HS-27A (cell line): ENCODE data around the gene LGALS8.
"Not testable (repeated sequence)": the region's sequence is repeated elsewhere in the genome, so short reads cannot be mapped to it uniquely, and the experiment has no call there.

Source experiments
- DNase-seq: peaks from one replicate; pipeline ENCODE4 v3.0.0-alpha.2; 2012; ENCODE audit warnings: low read depth, missing footprints

LGALS8 gene

DNA sequence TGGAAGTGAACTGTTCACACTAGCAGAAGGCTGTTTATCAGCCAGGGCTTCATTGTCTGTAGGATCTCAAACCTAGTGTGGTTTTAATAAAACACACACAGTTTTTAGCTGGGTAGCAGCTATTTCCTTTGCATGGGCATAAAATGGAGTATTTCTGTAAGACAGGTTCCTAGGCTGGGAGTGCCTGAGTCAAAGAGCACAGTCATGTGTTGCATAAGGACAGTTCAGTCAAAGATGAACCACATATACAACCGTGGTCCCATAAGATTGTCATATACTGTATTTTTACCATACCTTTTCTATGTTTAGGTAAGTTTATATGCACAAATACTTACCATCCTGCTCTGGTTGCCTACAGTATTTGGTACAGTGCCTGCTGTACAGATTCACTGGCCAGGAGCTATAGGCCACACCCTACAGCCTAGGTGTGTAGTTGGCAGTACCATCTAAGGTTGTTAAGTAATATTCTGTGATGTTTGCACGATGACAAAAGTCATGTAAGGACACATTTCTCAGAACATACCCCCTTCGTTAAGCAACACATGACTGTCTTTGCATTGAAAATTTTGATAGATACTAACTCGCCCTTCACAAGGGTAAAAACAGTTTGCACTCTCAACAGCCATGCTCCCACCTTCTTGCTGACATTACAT lies 17.2 kb downstream of the LGALS8 start:
- no peak for DNase-seq

- DNase-seq = no peak
Measured at GRCh38 chr1:236541710-236542109, 17.9 kb downstream of the LGALS8 start.

DNA sequence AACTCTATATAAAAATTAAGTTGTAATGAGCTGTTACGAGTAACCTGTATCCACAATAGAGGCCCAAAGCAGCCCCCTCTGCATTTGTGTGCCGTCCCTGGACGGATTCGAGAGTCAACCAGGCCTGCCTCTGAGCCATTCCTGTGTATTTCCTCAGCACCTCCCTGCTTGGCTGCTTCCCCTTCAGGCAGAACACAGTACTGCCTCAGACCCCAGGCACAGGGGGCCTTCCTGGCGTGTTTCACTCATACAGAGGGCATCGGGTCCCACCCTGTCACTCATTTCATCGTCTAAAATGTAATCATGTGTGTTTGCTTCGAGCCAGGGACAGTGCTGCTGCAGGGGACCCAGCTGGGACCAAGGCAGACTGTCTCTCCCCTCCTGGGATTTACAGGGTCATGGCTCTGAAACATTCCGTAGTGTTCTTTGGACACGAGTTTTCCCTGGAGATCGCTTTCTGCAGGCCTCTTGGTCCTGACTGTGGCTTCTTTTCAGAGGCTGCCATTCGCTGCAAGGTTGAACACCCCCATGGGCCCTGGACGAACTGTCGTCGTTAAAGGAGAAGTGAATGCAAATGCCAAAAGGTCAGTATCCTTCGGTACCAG lies 19.4 kb downstream of the LGALS8 start:
- no peak for DNase-seq

DNA sequence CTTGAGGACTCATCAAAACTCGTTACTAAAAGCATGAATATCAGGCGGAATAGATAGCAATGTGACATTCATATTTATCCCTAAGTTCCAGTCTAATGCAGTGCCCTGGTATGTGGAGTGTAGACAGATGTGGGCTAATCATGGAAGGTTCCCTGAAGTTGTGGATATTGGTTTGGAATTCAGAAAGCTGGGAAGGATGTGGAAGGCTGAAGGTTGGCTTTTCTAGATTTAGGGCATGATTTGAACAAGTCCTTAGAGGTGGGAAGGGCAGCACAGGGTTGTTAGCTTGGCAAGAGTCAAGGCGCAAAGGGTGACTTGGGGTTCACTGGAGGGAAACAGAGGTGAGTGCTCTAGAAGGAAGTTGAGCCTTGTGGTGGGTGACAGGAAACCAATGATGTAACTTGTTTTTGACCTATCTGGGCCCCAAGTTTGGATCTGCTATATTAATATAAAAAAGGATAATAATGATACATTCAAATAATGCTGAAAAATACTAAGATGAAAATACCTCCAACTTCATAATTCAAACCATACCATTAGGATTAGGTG lies 21.9 kb downstream of the LGALS8 start:
- no peak for DNase-seq

DNA sequence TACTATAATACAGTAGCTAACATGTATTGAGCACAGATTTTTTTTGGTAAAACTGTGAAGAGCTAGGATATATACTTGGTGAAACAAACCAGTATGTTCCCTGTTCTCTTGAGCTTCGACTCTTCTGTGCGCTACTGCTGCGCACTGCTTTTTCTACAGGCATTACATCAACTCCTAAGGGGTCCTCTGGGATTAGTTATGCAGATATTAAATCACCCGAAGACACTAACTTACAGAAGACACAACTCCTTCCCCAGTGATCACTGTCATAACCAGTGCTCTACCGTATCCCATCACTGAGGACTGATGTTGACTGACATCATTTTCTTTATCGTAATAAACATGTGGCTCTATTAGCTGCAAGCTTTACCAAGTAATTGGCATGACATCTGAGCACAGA lies 24.7 kb downstream of the LGALS8 start:
- no peak for DNase-seq

GRCh38 chr1:236550961-236551851 lies 27.4 kb downstream of the LGALS8 start:
- no peak for DNase-seq

- DNase-seq = no peak
Measured at GRCh38 chr1:236552096-236552495, 28.3 kb downstream of the LGALS8 start.

GRCh38 chr1:236552901-236553300 lies 29.1 kb downstream of the LGALS8 start:
- DNase-seq = no peak

DNA sequence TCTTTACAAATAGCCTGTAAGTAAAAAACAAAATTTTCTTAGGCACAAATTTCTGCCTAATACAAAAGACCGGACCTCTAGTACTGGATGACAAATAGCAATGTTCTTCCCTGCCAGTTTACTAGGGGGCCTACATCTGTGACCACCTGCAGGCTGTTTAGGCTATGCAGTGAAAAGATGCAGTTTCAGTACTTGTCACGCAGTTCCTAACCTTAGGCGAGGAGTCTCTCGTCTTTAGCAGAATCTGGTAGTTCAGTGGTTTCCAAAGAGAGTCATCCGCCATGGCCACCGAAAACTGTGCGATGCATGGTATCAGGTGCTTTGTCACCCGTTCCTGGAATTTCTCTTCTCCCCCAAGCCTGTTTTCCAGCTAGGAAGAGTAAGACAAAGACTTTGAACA lies 29.6 kb downstream of the LGALS8 start:
- no peak for DNase-seq

- DNase-seq = no peak
Measured at GRCh38 chr1:236556606-236557005, 32.8 kb downstream of the LGALS8 start.

GRCh38 chr1:236558081-236558480 lies 34.3 kb downstream of the LGALS8 start:
- DNase-seq = no peak

DNA sequence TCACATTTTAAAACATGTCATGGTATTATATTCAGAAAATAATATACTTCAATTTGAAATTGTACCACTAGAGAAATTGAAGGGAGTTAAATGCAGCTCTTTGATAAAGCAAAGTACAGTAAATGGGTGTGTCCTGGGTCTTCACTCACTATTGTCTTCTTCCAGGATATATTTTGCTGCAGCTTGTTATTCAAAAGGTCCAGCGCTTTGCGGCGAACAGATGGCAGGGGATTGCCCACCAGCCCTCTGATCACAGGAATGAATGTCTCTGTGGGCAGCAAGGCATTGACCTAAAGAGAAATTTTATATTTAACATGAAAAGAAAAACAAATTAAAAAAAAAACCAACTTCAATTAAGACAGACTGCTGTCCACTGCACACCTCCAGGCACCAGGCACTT lies 35.1 kb downstream of the LGALS8 start:
- no peak for DNase-seq

DNA sequence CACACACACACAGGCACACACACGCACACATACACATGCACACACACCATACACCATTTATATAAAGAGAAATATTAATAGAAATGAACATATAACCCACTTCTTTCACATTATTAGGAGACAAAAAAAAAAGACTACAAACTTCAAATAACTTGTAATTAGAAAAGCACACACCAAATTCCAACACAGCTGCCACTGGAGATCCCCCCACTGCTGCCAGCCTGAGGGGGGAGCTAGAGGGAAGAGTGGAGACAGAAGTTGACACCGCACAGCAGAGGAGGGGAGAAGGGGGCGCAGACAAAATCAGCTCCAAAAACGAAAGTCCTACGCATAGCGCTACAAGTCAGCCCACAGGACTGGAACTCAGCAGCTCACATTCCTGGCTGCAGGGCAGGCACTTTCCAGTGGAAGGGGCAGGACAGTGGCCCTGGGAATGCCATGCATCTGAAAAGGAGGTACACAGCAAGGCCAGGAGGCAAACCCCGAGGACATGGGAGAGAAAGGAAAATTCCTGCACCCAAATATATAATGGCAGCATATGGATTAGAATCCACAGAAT lies 36.5 kb downstream of the LGALS8 start:
- no peak for DNase-seq

- DNase-seq = no peak
Measured at GRCh38 chr1:236561976-236562375, 38.2 kb downstream of the LGALS8 start.

- DNase-seq = no peak
Measured at GRCh38 chr1:236565530-236565929, 41.7 kb downstream of the LGALS8 start.

GRCh38 chr1:236568285-236568894 lies 44.6 kb downstream of the LGALS8 start:
- no peak for DNase-seq

DNA sequence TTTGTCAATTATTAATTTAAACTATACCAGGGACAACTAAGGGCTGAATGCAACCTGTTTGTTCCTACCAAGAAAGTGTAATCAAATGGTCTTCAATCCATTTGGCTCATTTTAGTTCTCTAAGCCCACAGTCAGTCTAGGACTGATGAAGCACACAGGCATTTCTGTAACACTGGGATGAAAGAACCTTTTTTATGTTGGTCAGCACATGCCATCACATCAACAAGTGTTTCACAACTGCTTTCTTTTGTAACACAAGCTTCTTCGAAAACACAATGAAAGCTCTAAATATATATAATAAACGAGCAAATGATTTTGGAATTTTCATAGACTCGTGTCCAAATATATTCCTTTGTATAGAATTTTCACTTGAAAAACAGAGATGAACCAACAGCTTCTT lies 51.7 kb downstream of the LGALS8 start:
- DNase-seq = no peak

GRCh38 chr1:236576004-236576403 lies 52.2 kb downstream of the LGALS8 start:
- no peak for DNase-seq

DNA sequence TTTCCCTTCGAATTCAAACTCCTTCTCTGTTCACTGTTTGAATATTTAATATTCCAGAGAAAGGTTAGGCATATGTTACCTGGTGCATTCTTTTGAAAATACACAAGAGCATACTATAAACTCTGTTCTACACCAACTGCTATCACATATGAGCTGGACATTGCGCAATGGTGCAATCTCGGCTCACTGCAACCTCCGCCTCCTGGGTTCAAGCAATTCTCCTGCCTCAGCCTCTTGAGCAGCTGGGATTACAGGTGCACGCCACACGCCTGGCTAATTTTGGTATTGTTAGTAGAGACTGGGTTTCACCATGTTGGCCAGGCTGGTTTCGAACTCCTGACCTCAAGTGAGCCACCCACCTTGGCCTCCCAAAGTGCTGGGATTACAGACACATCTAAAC lies 53.3 kb downstream of the LGALS8 start:
- DNase-seq = not testable (repeated sequence)

- DNase-seq = no peak
Measured at GRCh38 chr1:236578661-236579060, 54.9 kb downstream of the LGALS8 start.

GRCh38 chr1:236580404-236580803 lies 56.6 kb downstream of the LGALS8 start:
- DNase-seq = not testable (repeated sequence)

GRCh38 chr1:236581528-236581927 lies 57.7 kb downstream of the LGALS8 start:
- DNase-seq = no peak
